Prostate gland (tissue), 2 donors: ENCODE measurements around the gene SNRPD1. TPM values are rescaled to one million over a fixed set of nuclear protein-coding genes. Genes with fewer than 3 reads are reported as not detected.
"Not testable (repeated sequence)": the region's sequence is repeated elsewhere in the genome, so short reads cannot be mapped to it uniquely, and the experiment has no call there.

Experiments used
- DNase-seq: peaks from one replicate; pipeline ENCODE4 v3.0.0-alpha.2; 2019; ENCODE audit warnings: low spot score
- H3K27ac ChIP-seq, 2 donors: fragments of 200-600 bp; sonication (generic); 2 replicates each; pipeline ENCODE4 v1.5.1; 2017 to 2019
- H3K27me3 ChIP-seq: fragments of 200-600 bp; sonication (generic); replicated peaks from 2 replicates; pipeline ENCODE4 v1.5.1; 2019; ENCODE audit not compliant: insufficient read depth
- H3K36me3 ChIP-seq, 2 donors: fragments of 200-600 bp; sonication (generic); 1 replicate in 1 of 2; 2 replicates in 1 of 2; pipeline versions ENCODE4 v1.5.1 to v1.8.1; 2017 to 2019
- H3K4me1 ChIP-seq: fragments of 200-600 bp; sonication (generic); replicated peaks from 2 replicates; pipeline ENCODE4 v1.5.1; 2019
- H3K4me3 ChIP-seq, 2 donors: fragments of 200-600 bp; sonication (generic); 2 replicates each; pipeline ENCODE4 v1.5.1; 2017 to 2019
- H3K9me3 ChIP-seq: fragments of 200-600 bp; sonication (generic); 2 replicates; pipeline ENCODE4 v1.5.1; 2017
- POLR2A ChIP-seq: fragments of 450-650 bp; IDR thresholded peaks from one replicate; pipeline ENCODE4 v1.6.1; 2016; ENCODE audit warnings: antibody characterized with exemption, mild to moderate bottlenecking
- POLR2AphosphoS5 ChIP-seq: sonication (generic); formaldehyde crosslinking; IDR thresholded peaks from one replicate; pipeline ENCODE4 v1.6.1; 2017; ENCODE audit warnings: antibody characterized with exemption
- WGBS: methylation state at CpG from one replicate; pipeline ENCODE4 v1.1.5; 2018; 5-methylcytosine and 5-hydroxymethylcytosine counted together
- intact Hi-C: fragments of 100-400 bp; cut with DNase I; formaldehyde crosslinking; loops from one replicate; pipeline ENCODE4 v1.14.2; 2022
- total RNA-seq, 2 donors: library from RNA; depleted of rRNA; stranded (reverse); fragments of >200 nt; gene quantifications; one replicate each; pipeline ENCODE4 v1.1.0, GENCODE V29; 2016
- TF ChIP-seq, protein P1 (sequence below), 4 experiments: fragments of 200-600 bp in 2 of 4; fragments of 450-650 bp in 2 of 4; sonication (generic) in 2 of 4; IDR thresholded peaks; 1 replicate in 3 of 4; 2 replicates in 1 of 4; pipeline ENCODE4 v1.5.1; 2016 to 2019; ENCODE audit warnings: antibody characterized with exemption in 4 of 4, mild to moderate bottlenecking in 2 of 4, moderate library complexity in 2 of 4

The SNRPD1 gene
- total RNA-seq, 2 donors from 2014 or later, result 6.0 TPM

DNA sequence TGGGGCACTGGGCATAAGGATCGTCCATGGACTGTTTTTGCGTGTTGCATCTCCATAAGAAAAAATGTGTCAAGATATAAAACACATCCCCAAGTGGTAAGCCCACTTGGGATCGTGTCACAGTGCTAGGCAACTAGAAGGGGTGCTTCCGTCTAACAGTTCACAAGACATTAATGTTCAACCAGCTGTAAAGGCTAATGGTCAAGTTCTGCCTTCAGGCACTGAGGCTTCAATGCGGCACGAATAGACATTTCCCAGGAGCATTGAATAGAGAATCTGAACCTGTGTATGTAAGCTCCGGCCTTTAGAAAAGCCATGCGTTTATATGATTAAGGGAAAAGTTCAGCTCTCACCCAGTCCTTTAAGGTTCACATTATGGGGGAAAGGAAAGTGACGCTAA lies 50.5 kb downstream of the SNRPD1 start:
- WGBS, result 94% methylated on average over 9 of the region's 9 CpGs
- H3K27ac ChIP-seq, result no peak overlapping the region
- H3K36me3 ChIP-seq, result no peaks in the 10 kb centered on the region
- no peaks in the 10 kb centered on the region for H3K27me3 ChIP-seq
- TF ChIP-seq POLR2A, result no peak
- TF ChIP-seq, protein P1, sequence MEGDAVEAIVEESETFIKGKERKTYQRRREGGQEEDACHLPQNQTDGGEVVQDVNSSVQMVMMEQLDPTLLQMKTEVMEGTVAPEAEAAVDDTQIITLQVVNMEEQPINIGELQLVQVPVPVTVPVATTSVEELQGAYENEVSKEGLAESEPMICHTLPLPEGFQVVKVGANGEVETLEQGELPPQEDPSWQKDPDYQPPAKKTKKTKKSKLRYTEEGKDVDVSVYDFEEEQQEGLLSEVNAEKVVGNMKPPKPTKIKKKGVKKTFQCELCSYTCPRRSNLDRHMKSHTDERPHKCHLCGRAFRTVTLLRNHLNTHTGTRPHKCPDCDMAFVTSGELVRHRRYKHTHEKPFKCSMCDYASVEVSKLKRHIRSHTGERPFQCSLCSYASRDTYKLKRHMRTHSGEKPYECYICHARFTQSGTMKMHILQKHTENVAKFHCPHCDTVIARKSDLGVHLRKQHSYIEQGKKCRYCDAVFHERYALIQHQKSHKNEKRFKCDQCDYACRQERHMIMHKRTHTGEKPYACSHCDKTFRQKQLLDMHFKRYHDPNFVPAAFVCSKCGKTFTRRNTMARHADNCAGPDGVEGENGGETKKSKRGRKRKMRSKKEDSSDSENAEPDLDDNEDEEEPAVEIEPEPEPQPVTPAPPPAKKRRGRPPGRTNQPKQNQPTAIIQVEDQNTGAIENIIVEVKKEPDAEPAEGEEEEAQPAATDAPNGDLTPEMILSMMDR (IDR thresholded peaks at IDR 0.05), result no peak
- TF ChIP-seq POLR2AphosphoS5, result no peak
- H3K4me3 ChIP-seq, result no peak overlapping the region
- H3K9me3 ChIP-seq, result no peaks in the 10 kb centered on the region
- intact Hi-C loops, result no loop called here
- no peaks in the 10 kb centered on the region for H3K4me1 ChIP-seq
- DNase-seq, result no peak

- Histone ChIP-seq H3K4me3 (no peak overlapping the region), H3K27me3 (no peaks in the 10 kb centered on the region), H3K4me1 (no peaks in the 10 kb centered on the region), H3K27ac (no peak overlapping the region), H3K36me3 (no peaks in the 10 kb centered on the region), H3K9me3 (no peaks in the 10 kb centered on the region)
- TF ChIP-seq, protein P1 (IDR thresholded peaks at IDR 0.05), result no peak
- TF ChIP-seq POLR2A (no peak), POLR2AphosphoS5 (no peak)
- 98% methylated on average over 7 of the region's 7 CpGs for WGBS
- intact Hi-C loops, result no loop called here
- no peak for DNase-seq
Observed at GRCh38 chr18:21663578-21663977, 51.5 kb downstream of the SNRPD1 start.

DNA sequence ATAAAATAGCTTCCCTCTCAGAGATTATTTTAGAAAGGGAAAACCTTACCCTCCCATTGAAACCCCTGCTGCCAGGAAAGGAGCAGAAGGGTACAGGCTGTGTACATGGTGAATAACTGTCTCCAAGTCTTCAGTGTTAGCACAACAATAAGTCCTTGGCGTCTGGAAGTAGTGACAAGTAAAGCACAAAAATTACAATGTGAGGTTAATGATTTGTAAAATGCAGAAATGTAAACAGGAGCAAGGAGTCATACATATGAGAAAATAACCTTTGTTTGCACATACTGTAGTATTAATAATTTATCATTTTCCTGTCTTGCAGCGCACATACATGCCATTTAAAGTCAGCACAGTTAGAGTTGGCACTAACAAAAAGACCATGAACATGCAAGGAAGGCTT lies 52.0 kb downstream of the SNRPD1 start:
- TF ChIP-seq, protein P1 (IDR thresholded peaks at IDR 0.05), result no peak
- TF ChIP-seq POLR2AphosphoS5 (no peak), POLR2A (no peak)
- no peaks in the 10 kb centered on the region for H3K4me1 ChIP-seq
- H3K27me3 ChIP-seq, result no peaks in the 10 kb centered on the region
- DNase-seq, result no peak
- intact Hi-C loops, result no loop called here
- no peaks in the 10 kb centered on the region for H3K36me3 ChIP-seq
- no peak overlapping the region for H3K4me3 ChIP-seq
- H3K27ac ChIP-seq, result no peak overlapping the region
- WGBS, result 69% methylated on average over 2 of the region's 2 CpGs
- no peaks in the 10 kb centered on the region for H3K9me3 ChIP-seq

GRCh38 chr18:21669736-21670285 lies 57.7 kb downstream of the SNRPD1 start:
- no peak for DNase-seq
- Histone ChIP-seq H3K4me1 (no peaks in the 10 kb centered on the region), H3K36me3 (no peaks in the 10 kb centered on the region), H3K9me3 (no peaks in the 10 kb centered on the region), H3K4me3 (no peak overlapping the region), H3K27me3 (no peaks in the 10 kb centered on the region), H3K27ac (no peak overlapping the region)
- 84% methylated on average over 9 of the region's 9 CpGs for WGBS
- intact Hi-C loops, result no loop called here
- TF ChIP-seq POLR2A (no peak), POLR2AphosphoS5 (no peak)
- TF ChIP-seq, protein P1 (IDR thresholded peaks at IDR 0.05), result no peak

DNA sequence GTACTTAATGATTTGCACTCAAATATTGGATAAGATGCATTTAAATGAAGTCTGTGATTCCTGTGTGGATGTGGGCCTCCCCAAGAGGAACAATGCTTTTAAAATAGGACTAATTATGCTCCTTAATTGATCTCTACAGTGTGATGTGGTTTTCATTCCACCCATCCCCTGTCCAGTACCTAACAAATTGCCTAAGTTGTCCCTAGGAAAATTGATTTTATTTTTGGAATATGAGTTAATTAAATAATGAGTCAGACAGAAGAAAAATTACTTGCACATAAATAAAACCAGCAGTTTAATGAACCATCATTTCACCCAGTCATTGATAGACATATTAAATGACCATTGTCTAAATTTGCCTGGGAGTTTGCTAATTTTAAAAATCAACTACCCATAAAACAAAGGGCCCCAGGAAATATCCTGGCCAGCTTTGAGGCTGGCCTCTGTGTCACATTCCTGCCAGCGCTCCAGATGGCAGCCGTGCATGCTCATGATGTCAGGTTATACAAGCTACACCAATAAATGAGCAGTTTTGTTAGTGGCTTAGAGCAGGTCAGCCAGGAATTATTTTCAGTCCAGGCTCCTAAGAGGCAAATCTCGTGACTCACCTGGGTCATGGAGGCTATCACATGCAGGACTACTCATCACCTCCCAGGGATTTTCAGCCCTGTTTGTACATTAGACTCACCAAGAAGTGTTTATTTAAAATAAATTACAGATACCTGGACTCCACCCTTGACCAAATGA lies 60.6 kb downstream of the SNRPD1 start:
- H3K36me3 ChIP-seq, result no peaks in the 10 kb centered on the region
- peak; percentile 5 for DNase-seq
- H3K4me1 ChIP-seq, result no peaks in the 10 kb centered on the region
- intact Hi-C loops, result no loop called here
- H3K9me3 ChIP-seq, result no peaks in the 10 kb centered on the region
- 30% methylated on average over 3 of the region's 3 CpGs for WGBS
- no peaks in the 10 kb centered on the region for H3K27me3 ChIP-seq
- no peak overlapping the region for H3K4me3 ChIP-seq
- H3K27ac ChIP-seq, result no peak overlapping the region
- TF ChIP-seq, protein P1 (IDR thresholded peaks at IDR 0.05), result no peak
- no peak for TF ChIP-seq POLR2AphosphoS5

- H3K36me3 ChIP-seq, DNase-seq, H3K27ac ChIP-seq, H3K4me3 ChIP-seq, H3K27me3 ChIP-seq, H3K4me1 ChIP-seq, H3K9me3 ChIP-seq, intact Hi-C loops: not testable (repeated sequence)
- 92% methylated on average over 8 of the region's 8 CpGs for WGBS
Observed at GRCh38 chr18:21675354-21675753, 63.2 kb downstream of the SNRPD1 start.
